SK-N-SH (cell line): Measurements from ENCODE around the gene TBX2. TPM values are rescaled to one million over a fixed set of nuclear protein-coding genes. Genes with fewer than 3 reads are reported as not detected.
A peak's percentile ranks its signal among the peaks of the same experiment; 100 is the strongest.

Experiments
- CTCF ChIA-PET: fragments of 300-600, 350-600 bp; formaldehyde crosslinking; extraction: SDS; loops from one replicate; lab custom pipeline; 2021; lab: Yijun Ruan, JAX
- POLR2A ChIA-PET: fragments of 350-600 bp; sonication (Branson Sonifier 250); formaldehyde crosslinking; extraction: SDS; loops from one replicate; lab custom pipeline; 2020; ENCODE audit warnings: antibody characterized with exemption, inconsistent platforms; lab: Yijun Ruan, JAX
- DNase-seq: peaks from one replicate; pipeline ENCODE4 v3.0.0; 2012
- H2AFZ ChIP-seq: fragments of 200-600 bp; sonication (generic); 2 replicates; pipeline ENCODE4 v1.8.1; 2016; ENCODE audit warnings: antibody characterized with exemption, mild to moderate bottlenecking, low read depth
- H3F3A ChIP-seq: fragments of 200-600 bp; sonication (generic); replicated peaks from 2 replicates; pipeline ENCODE3; 2016; ENCODE audit warnings: antibody characterized with exemption, mild to moderate bottlenecking; ENCODE audit not compliant: insufficient read depth
- H3K27ac ChIP-seq, 2 experiments: fragments of 200-500 bp in 1 of 2; fragments of 200-600 bp in 1 of 2; sonication (Bioruptor generic) in 1 of 2; sonication (generic), shearing (Covaris generic) in 1 of 2; 2 replicates each; pipeline versions ENCODE4 v1.5.1 to v1.6.1; 2014 to 2016; ENCODE audit warnings: low read depth in 2 of 2, inconsistent platforms in 1 of 2, low read length in 1 of 2, mild to moderate bottlenecking in 1 of 2, mixed read lengths in 1 of 2
- H3K27me3 ChIP-seq: fragments of 200-600 bp; sonication (generic), shearing (Covaris generic); 2 replicates; pipeline ENCODE4 v1.6.1; 2016; ENCODE audit warnings: mixed run types; ENCODE audit not compliant: insufficient read depth
- H3K36me3 ChIP-seq, 2 experiments: fragments of 200-500 bp in 1 of 2; fragments of 200-600 bp in 1 of 2; sonication (Bioruptor generic) in 1 of 2; sonication (generic) in 1 of 2; replicated peaks in 1 of 2; 2 replicates each; pipeline versions ENCODE3 to v1.5.1; 2014 to 2016; ENCODE audit warnings: low read length in 1 of 2, mild to moderate bottlenecking in 1 of 2; ENCODE audit not compliant: insufficient read depth in 2 of 2, control insufficient read depth in 1 of 2
- H3K4me1 ChIP-seq, 2 experiments: fragments of 200-500 bp in 1 of 2; fragments of 200-600 bp in 1 of 2; sonication (Bioruptor generic) in 1 of 2; sonication (generic), shearing (Covaris generic) in 1 of 2; 2 replicates each; pipeline versions ENCODE4 v1.5.1 to v1.6.1; 2014 to 2016; ENCODE audit warnings: low read depth in 1 of 2, low read length in 1 of 2, mixed run types in 1 of 2; ENCODE audit not compliant: insufficient read depth in 2 of 2, control insufficient read depth in 1 of 2
- H3K4me2 ChIP-seq: fragments of 200-600 bp; sonication (generic), shearing (Covaris generic); 2 replicates; pipeline ENCODE4 v1.6.1; 2017; ENCODE audit warnings: mixed run types
- H3K4me3 ChIP-seq, 2 experiments: fragments of 200-500 bp in 1 of 2; fragments of 200-600 bp in 1 of 2; sonication (Bioruptor generic) in 1 of 2; sonication (generic), shearing (Covaris generic) in 1 of 2; 2 replicates each; pipeline versions ENCODE4 v1.5.1 to v1.8.1; 2014 to 2016; ENCODE audit warnings: low read depth in 2 of 2, inconsistent platforms in 1 of 2, low read length in 1 of 2, mild to moderate bottlenecking in 1 of 2, mixed read lengths in 1 of 2, moderate library complexity in 1 of 2
- H3K79me2 ChIP-seq: fragments of 200-600 bp; sonication (generic); 2 replicates; pipeline ENCODE4 v1.8.1; 2017; ENCODE audit warnings: mild to moderate bottlenecking; ENCODE audit not compliant: insufficient read depth
- H3K9ac ChIP-seq: fragments of 200-600 bp; sonication (generic); 2 replicates; pipeline ENCODE4 v1.6.1; 2017; ENCODE audit warnings: mixed run types
- H3K9me2 ChIP-seq: fragments of 200-600 bp; sonication (generic); 2 replicates; pipeline ENCODE4 v1.6.1; 2017; ENCODE audit warnings: mixed run types
- H3K9me3 ChIP-seq: fragments of 200-600 bp; sonication (generic); 2 replicates; pipeline ENCODE4 v1.6.1; 2017; ENCODE audit warnings: mixed run types, mild to moderate bottlenecking, moderate library complexity
- H4K20me1 ChIP-seq: fragments of 200-600 bp; sonication (generic); 2 replicates; pipeline ENCODE4 v1.6.1; 2017; ENCODE audit warnings: mild to moderate bottlenecking, mixed run types; ENCODE audit not compliant: insufficient read depth
- CHD2 ChIP-seq: fragments of 150-350 bp; IDR thresholded peaks from 2 replicates; pipeline ENCODE4 v1.6.1; 2018; ENCODE audit warnings: low read length; ENCODE audit not compliant: partially characterized antibody
- CTCF ChIP-seq: fragments of 200-600 bp; sonication (generic); IDR thresholded peaks from 2 replicates; pipeline ENCODE4 v1.6.1; 2017; ENCODE audit warnings: antibody characterized with exemption, mild to moderate bottlenecking, moderate library complexity
- EP300 ChIP-seq, 2 experiments: IDR thresholded peaks; 2 replicates each; pipeline versions ENCODE4 v1.4.0 to v1.6.1; 2012; ENCODE audit warnings: borderline replicate concordance in 1 of 2, low read depth in 1 of 2, low read length in 1 of 2
- FOSL2 ChIP-seq: IDR thresholded peaks from 2 replicates; pipeline ENCODE4 v1.4.0; 2012; ENCODE audit warnings: low read depth, mild to moderate bottlenecking, moderate library complexity, borderline replicate concordance
- FOXJ3 ChIP-seq: sonication (generic); formaldehyde crosslinking; IDR thresholded peaks from 2 replicates; pipeline ENCODE4 v1.5.1; 2020; ENCODE audit warnings: mild to moderate bottlenecking, missing genetic modification reagents
- GABPA ChIP-seq: IDR thresholded peaks from 2 replicates; pipeline ENCODE4 v1.4.0; 2012; ENCODE audit warnings: low read depth, mild to moderate bottlenecking
- GATA2 ChIP-seq: sonication (generic); formaldehyde crosslinking; IDR thresholded peaks from 2 replicates; pipeline ENCODE4 v1.5.0; 2020; ENCODE audit warnings: mild to moderate bottlenecking, missing genetic modification reagents
- IRF3 ChIP-seq: fragments of 150-350 bp; IDR thresholded peaks from 2 replicates; pipeline ENCODE4 v1.6.1; 2016; ENCODE audit warnings: mild to moderate bottlenecking, low read depth, low read length
- JUND ChIP-seq: IDR thresholded peaks from 2 replicates; pipeline ENCODE4 v1.4.0; 2012
- MAX ChIP-seq: IDR thresholded peaks from 2 replicates; pipeline ENCODE4 v1.4.0; 2012; ENCODE audit warnings: low read depth
- MEF2A ChIP-seq: IDR thresholded peaks from 2 replicates; pipeline ENCODE4 v1.4.0; 2012; ENCODE audit warnings: low read depth, borderline replicate concordance
- MXI1 ChIP-seq: IDR thresholded peaks from 2 replicates; pipeline ENCODE4 v1.6.1; 2012; ENCODE audit warnings: mild to moderate bottlenecking, low read depth, low read length, improper control_type of control experiment
- NFIC ChIP-seq: IDR thresholded peaks from 2 replicates; pipeline ENCODE4 v1.4.0; 2012; ENCODE audit warnings: borderline replicate concordance
- NRF1 ChIP-seq: IDR thresholded peaks from 2 replicates; pipeline ENCODE4 v1.6.1; 2012; ENCODE audit warnings: low read depth, mild to moderate bottlenecking, low read length
- PBX3 ChIP-seq: IDR thresholded peaks from 2 replicates; pipeline ENCODE4; 2012
- POLR2AphosphoS5 ChIP-seq: IDR thresholded peaks from 2 replicates; pipeline ENCODE4 v1.6.1; 2012; ENCODE audit warnings: low read depth, low read length
- RAD21 ChIP-seq: IDR thresholded peaks from 2 replicates; pipeline ENCODE4 v1.6.1; 2012; ENCODE audit warnings: mild to moderate bottlenecking, low read length
- RCOR1 ChIP-seq: fragments of 150-350 bp; IDR thresholded peaks from 2 replicates; pipeline ENCODE4 v1.6.1; 2017; ENCODE audit warnings: antibody characterized with exemption, low read length
- REST ChIP-seq: IDR thresholded peaks from 2 replicates; pipeline ENCODE4 v1.6.1; 2012; ENCODE audit warnings: mild to moderate bottlenecking, low read depth, low read length, moderate library complexity
- RFX5 ChIP-seq: IDR thresholded peaks from 2 replicates; pipeline ENCODE4 v1.6.1; 2012; ENCODE audit warnings: mild to moderate bottlenecking, improper control_type of control experiment, low read length
- RXRA ChIP-seq: IDR thresholded peaks from 2 replicates; pipeline ENCODE4 v1.4.0; 2012; ENCODE audit warnings: low read depth, mild to moderate bottlenecking, borderline replicate concordance
- SIN3A ChIP-seq: IDR thresholded peaks from 2 replicates; pipeline ENCODE4 v1.6.1; 2012; ENCODE audit warnings: low read depth, mild to moderate bottlenecking, low read length, moderate library complexity, borderline replicate concordance
- SMC3 ChIP-seq: IDR thresholded peaks from 2 replicates; pipeline ENCODE4 v1.6.1; 2012; ENCODE audit warnings: low read depth, low read length, improper control_type of control experiment
- TCF12 ChIP-seq: IDR thresholded peaks from 2 replicates; pipeline ENCODE4 v1.4.0; 2012
- TEAD4 ChIP-seq: IDR thresholded peaks from 2 replicates; pipeline ENCODE4 v1.4.0; 2012; ENCODE audit warnings: mild to moderate bottlenecking, borderline replicate concordance; ENCODE audit not compliant: insufficient read depth
- USF2 ChIP-seq: fragments of 150-350 bp; IDR thresholded peaks from 2 replicates; pipeline ENCODE4 v1.6.1; 2017; ENCODE audit warnings: antibody characterized with exemption, low read length, low read depth, borderline replicate concordance
- YY1 ChIP-seq: IDR thresholded peaks from 2 replicates; pipeline ENCODE4 v1.4.0; 2012; ENCODE audit warnings: low read depth, mild to moderate bottlenecking
- WGBS: methylation state at CpG from one replicate; pipeline ENCODE4 v1.1.6; 2017; ENCODE audit warnings: low lambda C conversion rate; 5-methylcytosine and 5-hydroxymethylcytosine counted together
- polyA plus RNA-seq, 3 experiments: library from polyadenylated mRNA; depleted of rRNA; stranded (reverse); fragments of >200 nt; gene quantifications; 2 replicates each; pipeline ENCODE4 v1.2.3, GENCODE V29; 2012

TBX2 gene
- polyA plus RNA-seq, 1 of the 3 experiments (the other 2 are of a cell fraction) = 57.8 TPM

- no peaks in the 10 kb centered on the region for H3K9me2 ChIP-seq
- H3K36me3 ChIP-seq = peaks cover 0 to 8% of the 10 kb centered on the region in 2 experiments
- 70% methylated on average over 3 of the region's 3 CpGs for WGBS
- no peak overlapping the region for H3K4me2 ChIP-seq
- no peaks in the 10 kb centered on the region for H3K9me3 ChIP-seq
- H3K27ac ChIP-seq = peak overlapping the region; percentile 45 to 75; a peak in 3 of 4 replicates
- DNase-seq = peak; percentile 66
- H3K4me3 ChIP-seq = no peak overlapping the region
- CTCF ChIA-PET = interaction anchor here (0.8 to 11.4 kb wide), 19 partner anchors 10 to 673 kb away, joined by 3 to 133 read pairs (median 4); no protein-coding TSS in a partner anchor
- H2AFZ ChIP-seq = no peak overlapping the region
- H3F3A ChIP-seq = peaks cover 12% of the 10 kb centered on the region
- H3K27me3 ChIP-seq = no peaks in the 10 kb centered on the region
- no peaks in the 10 kb centered on the region for H4K20me1 ChIP-seq
- POLR2A ChIA-PET = interaction anchor here (1.6 to 7.4 kb wide), 2 partner anchors 9 to 14 kb away, joined by 6 to 105 read pairs; no protein-coding TSS in a partner anchor
- H3K79me2 ChIP-seq = peaks cover 66% of the 10 kb centered on the region
- H3K9ac ChIP-seq = no peak overlapping the region
- H3K4me1 ChIP-seq = peaks cover 5 to 81% of the 10 kb centered on the region in 2 experiments; a peak in 2 of 4 replicates
- 0 out of 2 replicates have a peak, but pooled peaks have one; percentile 9 for TF ChIP-seq SMC3
- TF ChIP-seq NFIC = no peak
- no peak for TF ChIP-seq TEAD4
- no peak for TF ChIP-seq TCF12
- no peak for TF ChIP-seq POLR2AphosphoS5
- no peak; the same call in 1 of the 2 replicates for TF ChIP-seq MEF2A
- no peak for TF ChIP-seq FOSL2
- peak; percentile 44 for TF ChIP-seq CTCF
- no peak for TF ChIP-seq MXI1
- TF ChIP-seq FOXJ3 (CRISPR knock-in tag) = 0 out of 2 replicates have a peak, but pooled peaks have one; percentile 45
- no peak for TF ChIP-seq SIN3A
- no peak for TF ChIP-seq NRF1
- no peak; the same call in 1 of the 2 replicates for TF ChIP-seq RAD21
- no peak for TF ChIP-seq REST
- no peak for TF ChIP-seq RFX5
- no peak for TF ChIP-seq JUND
- no peak for TF ChIP-seq GABPA
- TF ChIP-seq RXRA = no peak
- TF ChIP-seq CHD2 = no peak
- 0 out of 2 replicates have a peak, but pooled peaks have one; percentile 6 for TF ChIP-seq USF2
- no peak for TF ChIP-seq GATA2 (CRISPR knock-in tag)
- TF ChIP-seq YY1 = no peak
- no peak for TF ChIP-seq RCOR1
- TF ChIP-seq IRF3 = no peak
- no peak for TF ChIP-seq PBX3
- no peak for TF ChIP-seq EP300 (IDR thresholded peaks at IDR 0.05; ENCODE audit: borderline replicate concordance in 1 of 2, low read depth in 1 of 2, low read length in 1 of 2)
- TF ChIP-seq MAX = 0 out of 2 replicates have a peak, but pooled peaks have one; percentile 9
These were observed 6.1 kb upstream of the TBX2 start for GRCh38 chr17:61393550-61393903.
